Effector CD8-positive, alpha-beta T cell (primary cell): ENCODE results near the gene TIE1.

Experiments
- DNase-seq: peaks from one replicate; lab custom pipeline; 2025; lab: John Stamatoyannopoulos, UW

Gene TIE1

GRCh38 chr1:43274125-43274803 lies 26.5 kb upstream of the TIE1 start:
- DNase-seq, result no peak

GRCh38 chr1:43274804-43275180 lies 26.0 kb upstream of the TIE1 start:
- DNase-seq, result no peak

- DNase-seq, result no peak
Measured at GRCh38 chr1:43275826-43276620, 24.8 kb upstream of the TIE1 start.

- no peak for DNase-seq
Measured at GRCh38 chr1:43276673-43277072, 24.1 kb upstream of the TIE1 start.

- no peak for DNase-seq
Measured at GRCh38 chr1:43277116-43277876, 23.5 kb upstream of the TIE1 start.

- no peak for DNase-seq
Measured at GRCh38 chr1:43279161-43279560, 21.6 kb upstream of the TIE1 start.

GRCh38 chr1:43279666-43280065 lies 21.1 kb upstream of the TIE1 start:
- DNase-seq, result no peak

- no peak for DNase-seq
Measured at GRCh38 chr1:43280692-43281091, 20.1 kb upstream of the TIE1 start.

- DNase-seq, result no peak
Measured at GRCh38 chr1:43282220-43283195, 18.3 kb upstream of the TIE1 start.

GRCh38 chr1:43284065-43284464 lies 16.7 kb upstream of the TIE1 start:
- DNase-seq, result no peak

- DNase-seq, result no peak
Measured at GRCh38 chr1:43284546-43285110, 16.2 kb upstream of the TIE1 start.

- no peak for DNase-seq
Measured at GRCh38 chr1:43285269-43285990, 15.4 kb upstream of the TIE1 start, which contains the start of gene C1orf210. TSS of gene C1orf210 (minus strand) at chr1:43285581. CDS start at chr1:43283270, 2,311 bp downstream.

- DNase-seq, result no peak
Measured at GRCh38 chr1:43286115-43286514, 14.7 kb upstream of the TIE1 start.

- no peak for DNase-seq
Measured at GRCh38 chr1:43286533-43286932, 14.2 kb upstream of the TIE1 start.

- DNase-seq, result no peak
Measured at GRCh38 chr1:43288058-43288784, 12.6 kb upstream of the TIE1 start.

GRCh38 chr1:43288785-43289706 lies 11.7 kb upstream of the TIE1 start:
- DNase-seq, result no peak

- DNase-seq, result no peak
Measured at GRCh38 chr1:43292216-43292615, 8.6 kb upstream of the TIE1 start.

GRCh38 chr1:43292679-43293078 lies 8.1 kb upstream of the TIE1 start:
- no peak for DNase-seq

GRCh38 chr1:43293176-43293575 lies 7.6 kb upstream of the TIE1 start:
- no peak for DNase-seq
